Activated T-cell treated with anti-CD3 and anti-CD28 coated beads, Interleukin-2, amount 50 U/mL, for 4 hours (primary cell): Measurements from ENCODE around the gene ARHGEF16. TPM values are rescaled to one million over a fixed set of nuclear protein-coding genes. Genes with fewer than 3 reads are reported as not detected.

Experiments used
- ATAC-seq, 2 donors: fragments of 200-7000 bp; cut with Tn5 transposase; one replicate each; pipeline ENCODE4 v1.10.0; 2021
- DNase-seq: peaks from one replicate; pipeline ENCODE4 v3.0.0-alpha.2; 2020
- H3K27me3 Mint-ChIP-seq: one replicate; pipeline ENCODE4 v1.8.0; 2021; ENCODE audit warnings: low read depth, mixed read lengths
- H3K36me3 Mint-ChIP-seq: one replicate; pipeline ENCODE4 v1.8.0; 2022; ENCODE audit warnings: mixed read lengths; ENCODE audit not compliant: insufficient read depth
- H3K4me1 Mint-ChIP-seq: one replicate; pipeline ENCODE4 v1.8.0; 2021; ENCODE audit warnings: low read depth, mixed read lengths
- H3K4me3 Mint-ChIP-seq: one replicate; pipeline ENCODE4 v1.8.0; 2021; ENCODE audit warnings: mild to moderate bottlenecking, moderate library complexity, mixed read lengths
- H3K9me3 Mint-ChIP-seq: one replicate; pipeline ENCODE4 v1.8.0; 2021; ENCODE audit warnings: mixed read lengths
- total RNA-seq, 3 donors: library from RNA; stranded (reverse); gene quantifications; one replicate each; pipeline ENCODE4 v1.2.1, GENCODE V29; 2021

Gene ARHGEF16
- total RNA-seq, 3 donors from 2014 or later: 0.13 to 0.15 TPM; not detected in 1

DNA sequence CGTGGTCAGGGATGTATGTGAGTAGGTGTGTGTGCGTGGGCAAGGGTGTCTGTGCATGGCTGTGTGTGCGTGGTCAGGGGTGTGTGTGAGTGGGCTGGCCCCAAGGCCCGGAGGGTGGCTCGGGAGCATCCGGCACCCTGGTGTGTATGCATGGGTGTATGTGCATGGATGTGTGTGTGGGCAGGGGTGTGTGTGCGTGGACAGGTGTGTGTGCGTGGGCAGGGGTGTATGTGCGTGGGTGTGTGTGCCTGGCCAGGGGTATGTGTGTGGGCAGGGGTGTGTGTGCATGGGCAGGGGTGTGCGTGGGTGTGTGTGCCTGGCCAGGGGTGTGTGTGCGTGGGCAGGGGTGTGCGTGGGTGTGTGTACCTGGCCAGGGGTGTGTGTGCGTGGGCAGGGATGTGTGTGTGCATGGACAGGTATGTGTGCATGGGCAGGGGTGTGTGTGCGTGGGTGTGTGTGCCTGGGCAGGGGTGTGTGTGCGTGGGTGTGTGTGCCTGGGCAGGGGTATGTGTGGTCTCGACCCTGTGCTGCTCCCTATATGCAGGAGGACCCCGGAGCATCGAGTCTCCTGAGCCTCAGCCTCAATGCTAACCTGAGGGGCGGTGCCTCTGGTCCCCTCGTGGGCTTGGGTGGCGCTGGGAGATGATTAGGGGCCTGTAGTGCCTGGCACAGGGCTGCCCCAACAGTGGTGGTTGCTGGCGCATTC lies 16.3 kb downstream of the ARHGEF16 start:
- Mint-ChIP-seq H3K4me1 (no peaks in the 10 kb centered on the region), H3K4me3 (no peak overlapping the region), H3K9me3 (no peaks in the 10 kb centered on the region), H3K27me3 (no peaks in the 10 kb centered on the region), H3K36me3 (no peaks in the 10 kb centered on the region)
- no peak for DNase-seq
- ATAC-seq: no peak

- H3K27me3 Mint-ChIP-seq: no peaks in the 10 kb centered on the region
- no peaks in the 10 kb centered on the region for H3K4me1 Mint-ChIP-seq
- H3K4me3 Mint-ChIP-seq: no peak overlapping the region
- ATAC-seq: no peak
- no peaks in the 10 kb centered on the region for H3K36me3 Mint-ChIP-seq
- no peak for DNase-seq
- H3K9me3 Mint-ChIP-seq: no peaks in the 10 kb centered on the region
Observed at GRCh38 chr1:3471356-3472087, 17.1 kb downstream of the ARHGEF16 start.

DNA sequence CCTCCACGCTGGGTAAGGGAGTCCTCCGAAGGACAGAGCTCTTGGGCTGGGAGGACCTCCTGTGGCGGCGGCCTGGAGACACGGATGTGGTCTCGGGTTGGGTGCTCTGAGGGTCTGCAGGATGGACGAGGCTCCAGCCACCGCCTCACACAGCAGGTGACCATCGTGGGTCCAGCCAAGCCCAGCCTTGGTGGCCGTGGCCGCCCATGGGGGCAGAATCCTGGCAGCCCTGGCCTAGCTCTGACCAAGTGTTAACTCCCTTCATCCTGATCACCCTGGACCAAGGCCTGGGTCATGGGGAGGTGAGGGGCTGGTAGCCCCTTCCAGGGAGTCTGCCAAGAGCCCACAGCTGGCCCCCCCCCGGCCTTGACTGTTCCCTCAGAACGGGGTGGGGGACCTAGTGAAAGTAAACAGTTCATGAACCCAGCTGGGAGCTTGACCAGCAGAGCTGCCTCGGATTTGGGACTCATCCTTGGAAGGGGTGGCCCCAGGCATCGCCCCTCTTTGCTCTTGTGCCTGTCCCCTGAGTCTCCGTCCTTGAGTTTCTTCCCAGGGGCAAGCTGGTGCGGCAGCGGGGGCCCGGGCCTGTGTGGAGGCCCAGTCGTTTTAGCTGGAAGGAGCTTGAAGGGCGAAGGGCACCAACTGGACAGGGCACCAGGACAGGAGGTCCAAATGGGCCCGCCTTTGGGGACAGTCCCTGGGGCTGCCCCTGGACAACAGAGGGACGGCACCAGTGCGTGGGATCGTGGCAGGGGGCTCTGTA lies 17.8 kb downstream of the ARHGEF16 start:
- Mint-ChIP-seq H3K4me1 (no peaks in the 10 kb centered on the region), H3K9me3 (no peaks in the 10 kb centered on the region), H3K4me3 (no peak overlapping the region), H3K36me3 (no peaks in the 10 kb centered on the region), H3K27me3 (no peaks in the 10 kb centered on the region)
- ATAC-seq: no peak
- DNase-seq: no peak

DNA sequence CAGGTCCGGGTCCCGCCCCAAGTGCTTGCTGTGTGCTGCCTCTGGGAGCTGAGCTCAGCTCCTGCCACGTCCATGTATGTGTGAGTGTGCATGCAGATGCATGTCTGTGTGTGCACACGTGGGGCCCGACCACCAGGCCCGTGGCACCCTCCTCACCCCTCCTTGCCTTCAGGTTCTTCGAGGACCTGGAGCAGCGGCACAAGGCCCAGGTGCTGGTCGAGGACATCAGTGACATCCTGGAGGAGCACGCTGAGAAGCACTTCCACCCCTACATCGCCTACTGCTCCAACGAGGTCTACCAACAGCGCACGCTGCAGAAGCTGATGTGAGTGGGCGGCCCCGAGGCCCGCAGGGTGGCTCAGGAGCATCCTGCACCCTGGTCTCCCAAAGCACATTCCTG lies 18.4 kb downstream of the ARHGEF16 start:
- Mint-ChIP-seq H3K4me1 (no peaks in the 10 kb centered on the region), H3K9me3 (no peaks in the 10 kb centered on the region), H3K36me3 (no peaks in the 10 kb centered on the region), H3K4me3 (no peak overlapping the region), H3K27me3 (no peaks in the 10 kb centered on the region)
- ATAC-seq: no peak
- no peak for DNase-seq

DNA sequence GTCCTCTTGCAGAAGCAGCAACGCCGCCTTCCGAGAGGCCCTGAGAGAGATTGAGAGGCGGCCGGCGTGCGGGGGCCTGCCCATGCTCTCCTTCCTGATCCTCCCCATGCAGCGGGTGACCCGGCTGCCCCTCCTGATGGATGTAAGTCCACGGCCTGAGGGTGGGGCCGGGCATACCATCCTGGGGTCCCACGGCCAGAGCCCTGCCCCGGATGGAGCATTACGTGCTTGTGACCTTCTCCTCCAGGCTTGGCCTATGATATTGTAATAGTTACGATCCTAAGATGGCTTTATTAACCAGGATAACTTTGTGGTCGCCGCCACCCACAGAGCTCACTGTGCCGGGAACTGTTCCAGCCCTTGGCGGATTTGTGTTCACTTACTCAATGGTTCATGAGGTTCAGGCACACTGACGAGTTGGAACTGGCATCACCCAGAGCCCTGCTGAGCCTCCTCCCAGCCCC lies 18.9 kb downstream of the ARHGEF16 start:
- Mint-ChIP-seq H3K36me3 (no peaks in the 10 kb centered on the region), H3K4me1 (no peaks in the 10 kb centered on the region), H3K9me3 (no peaks in the 10 kb centered on the region), H3K4me3 (no peak overlapping the region), H3K27me3 (no peaks in the 10 kb centered on the region)
- ATAC-seq (no peak), DNase-seq (no peak)

GRCh38 chr1:3474016-3474415 lies 19.6 kb downstream of the ARHGEF16 start:
- no peaks in the 10 kb centered on the region for H3K36me3 Mint-ChIP-seq
- DNase-seq: no peak
- H3K4me3 Mint-ChIP-seq: no peak overlapping the region
- H3K4me1 Mint-ChIP-seq: no peaks in the 10 kb centered on the region
- H3K27me3 Mint-ChIP-seq: no peaks in the 10 kb centered on the region
- no peaks in the 10 kb centered on the region for H3K9me3 Mint-ChIP-seq
- no peak for ATAC-seq

GRCh38 chr1:3474421-3474820 lies 20.0 kb downstream of the ARHGEF16 start:
- no peaks in the 10 kb centered on the region for H3K4me1 Mint-ChIP-seq
- H3K36me3 Mint-ChIP-seq: no peaks in the 10 kb centered on the region
- no peaks in the 10 kb centered on the region for H3K9me3 Mint-ChIP-seq
- DNase-seq (no peak), ATAC-seq (no peak)
- H3K4me3 Mint-ChIP-seq: no peak overlapping the region
- no peaks in the 10 kb centered on the region for H3K27me3 Mint-ChIP-seq

- H3K4me1 Mint-ChIP-seq: no peaks in the 10 kb centered on the region
- no peaks in the 10 kb centered on the region for H3K9me3 Mint-ChIP-seq
- H3K36me3 Mint-ChIP-seq: no peaks in the 10 kb centered on the region
- ATAC-seq (no peak), DNase-seq (no peak)
- no peaks in the 10 kb centered on the region for H3K27me3 Mint-ChIP-seq
- no peak overlapping the region for H3K4me3 Mint-ChIP-seq
Observed at GRCh38 chr1:3475839-3476573, 21.5 kb downstream of the ARHGEF16 start.

DNA sequence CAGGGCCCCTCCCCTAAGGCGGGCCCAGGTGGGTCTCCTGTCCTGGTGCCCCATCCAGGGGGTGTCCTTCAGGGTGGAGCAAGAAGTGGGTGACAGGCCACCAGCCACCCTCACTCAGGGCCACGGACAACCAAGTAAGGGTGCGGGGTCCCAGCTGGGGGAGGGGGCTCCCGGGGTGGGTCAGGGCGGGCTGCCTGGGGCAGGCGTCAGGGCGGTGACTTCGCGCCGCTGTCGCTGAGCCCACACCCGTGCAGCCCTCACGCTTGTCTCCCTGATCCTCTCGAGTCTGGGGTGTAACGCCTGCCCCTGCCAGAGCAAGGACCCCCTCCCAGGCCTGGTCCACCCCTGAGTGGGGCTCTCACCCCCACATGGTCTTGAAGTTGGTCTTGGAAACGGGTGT lies 22.2 kb downstream of the ARHGEF16 start:
- H3K4me1 Mint-ChIP-seq: no peaks in the 10 kb centered on the region
- H3K27me3 Mint-ChIP-seq: no peaks in the 10 kb centered on the region
- no peak overlapping the region for H3K4me3 Mint-ChIP-seq
- H3K9me3 Mint-ChIP-seq: no peaks in the 10 kb centered on the region
- H3K36me3 Mint-ChIP-seq: no peaks in the 10 kb centered on the region
- no peak for DNase-seq
- ATAC-seq: no peak

- H3K9me3 Mint-ChIP-seq: no peaks in the 10 kb centered on the region
- H3K27me3 Mint-ChIP-seq: no peaks in the 10 kb centered on the region
- DNase-seq (no peak), ATAC-seq (no peak)
- no peaks in the 10 kb centered on the region for H3K4me1 Mint-ChIP-seq
- H3K4me3 Mint-ChIP-seq: no peak overlapping the region
- H3K36me3 Mint-ChIP-seq: no peaks in the 10 kb centered on the region
Observed at GRCh38 chr1:3477241-3477995, 23.0 kb downstream of the ARHGEF16 start.

DNA sequence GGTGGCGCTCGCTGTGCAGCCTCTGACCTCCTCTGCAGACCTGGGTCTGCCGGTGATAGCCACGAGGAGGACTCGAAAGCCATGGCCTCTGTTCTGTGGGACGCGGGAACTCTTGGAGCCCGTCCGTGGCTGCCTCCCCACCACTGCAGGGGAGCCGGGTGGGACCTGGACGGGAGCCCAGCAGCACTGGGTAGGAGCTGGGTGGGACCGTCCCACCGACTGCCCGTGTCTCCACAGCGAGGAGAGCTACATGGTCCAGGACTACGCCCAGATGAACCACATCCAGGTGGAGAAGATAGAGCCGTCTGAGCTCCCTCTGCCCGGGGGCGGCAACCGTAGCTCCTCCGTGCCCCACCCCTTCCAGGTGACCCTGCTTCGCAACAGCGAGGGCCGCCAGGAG lies 23.7 kb downstream of the ARHGEF16 start:
- ATAC-seq: no peak
- Mint-ChIP-seq H3K9me3 (no peaks in the 10 kb centered on the region), H3K4me1 (no peaks in the 10 kb centered on the region), H3K36me3 (no peaks in the 10 kb centered on the region), H3K4me3 (no peak overlapping the region), H3K27me3 (no peaks in the 10 kb centered on the region)
- no peak for DNase-seq

DNA sequence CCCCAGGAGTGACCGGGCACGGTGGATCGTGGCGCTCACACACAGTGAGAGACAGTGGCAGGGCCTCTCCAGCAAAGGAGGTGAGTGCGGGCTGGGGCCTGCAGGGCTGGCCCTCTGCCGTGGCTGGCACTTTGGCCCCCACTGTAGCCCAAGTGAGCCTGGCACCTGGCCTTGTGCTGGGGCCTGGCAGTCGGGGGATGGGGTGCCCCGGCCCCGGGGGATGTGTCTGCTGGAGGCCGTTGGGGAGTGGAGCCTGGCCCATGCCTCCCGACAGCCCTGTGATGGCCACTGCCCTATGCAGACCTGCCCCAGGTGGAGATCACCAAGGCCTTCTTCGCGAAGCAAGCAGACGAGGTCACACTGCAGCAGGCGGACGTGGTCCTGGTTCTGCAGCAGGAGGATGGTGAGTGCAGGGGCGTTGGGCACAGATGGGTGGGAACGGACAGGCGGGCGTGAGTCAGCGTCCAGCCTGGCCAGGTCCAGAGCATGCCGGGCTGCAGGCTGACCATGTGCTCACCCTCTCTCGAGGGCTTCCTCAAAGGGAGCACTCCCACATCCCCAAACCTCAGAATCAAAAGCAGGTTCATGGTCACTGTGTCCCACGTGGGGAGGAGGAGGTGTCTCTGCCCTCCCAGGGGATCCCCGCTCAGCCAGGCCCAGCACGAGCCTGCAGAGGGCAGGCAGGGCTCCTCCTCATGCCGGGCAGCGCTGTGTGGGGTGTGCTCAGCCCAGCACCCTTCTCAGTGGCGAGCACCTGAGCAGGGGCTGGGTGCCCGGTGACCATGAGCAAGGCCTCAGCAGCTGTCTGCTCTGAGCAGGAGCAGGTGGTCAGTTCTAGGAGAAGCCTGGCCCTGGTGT lies 25.3 kb downstream of the ARHGEF16 start:
- Mint-ChIP-seq H3K9me3 (no peaks in the 10 kb centered on the region), H3K4me1 (peaks cover 1% of the 10 kb centered on the region), H3K27me3 (no peaks in the 10 kb centered on the region), H3K4me3 (no peak overlapping the region), H3K36me3 (no peaks in the 10 kb centered on the region)
- DNase-seq: no peak
- no peak for ATAC-seq

GRCh38 chr1:3480369-3480719 lies 25.9 kb downstream of the ARHGEF16 start:
- DNase-seq (no peak), ATAC-seq (no peak)
- H3K9me3 Mint-ChIP-seq: no peaks in the 10 kb centered on the region
- H3K4me1 Mint-ChIP-seq: peaks cover 1% of the 10 kb centered on the region
- no peaks in the 10 kb centered on the region for H3K36me3 Mint-ChIP-seq
- H3K4me3 Mint-ChIP-seq: no peak overlapping the region
- no peaks in the 10 kb centered on the region for H3K27me3 Mint-ChIP-seq
